Testis (tissue), 2 donors: Measurements from ENCODE around the gene CDK10.

Experiments
- CTCF ChIP-seq, 3 experiments: fragments of 450-650 bp in 2 of 3; fragments of 200-600 bp in 1 of 3; sonication (generic) in 1 of 3; IDR thresholded peaks; one replicate each; pipeline ENCODE4 v1.5.1; 2016 to 2019; ENCODE audit warnings: antibody characterized with exemption in 3 of 3, mild to moderate bottlenecking in 2 of 3, moderate library complexity in 1 of 3
- POLR2A ChIP-seq: fragments of 450-650 bp; IDR thresholded peaks from one replicate; pipeline ENCODE4 v1.6.1; 2017; ENCODE audit warnings: antibody characterized with exemption, mild to moderate bottlenecking, moderate library complexity

DNA sequence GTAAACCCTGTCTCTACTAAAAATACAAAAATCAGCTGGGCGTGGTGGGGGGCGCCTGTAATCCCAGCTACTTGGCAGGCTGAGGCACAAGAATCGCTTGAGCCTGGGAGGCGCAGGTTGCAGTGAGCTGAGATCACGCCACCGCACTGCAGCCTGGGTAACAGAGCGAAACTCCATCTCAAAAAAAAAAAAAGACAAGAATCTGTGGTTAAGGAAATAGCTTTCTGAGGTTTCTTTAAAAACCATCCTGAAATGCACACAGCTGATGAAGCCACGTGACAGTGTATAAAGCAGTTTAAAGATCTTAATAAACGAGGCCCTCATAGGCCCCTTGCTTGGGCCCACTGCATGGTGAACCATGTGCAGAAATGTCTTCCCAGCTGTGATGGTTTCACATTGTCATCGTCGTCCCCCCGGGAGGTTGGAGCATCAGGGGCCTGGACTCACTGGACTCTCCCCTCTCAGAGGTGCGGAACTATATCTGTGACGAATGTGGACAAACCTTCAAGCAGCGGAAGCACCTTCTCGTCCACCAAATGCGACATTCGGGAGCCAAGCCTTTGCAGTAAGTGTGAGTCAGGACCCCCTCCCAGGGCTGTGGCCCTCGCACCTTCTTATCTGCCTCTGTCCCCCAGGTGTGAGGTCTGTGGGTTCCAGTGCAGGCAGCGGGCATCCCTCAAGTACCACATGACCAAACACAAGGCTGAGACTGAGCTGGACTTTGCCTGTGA, 51.0 kb downstream of the CDK10 start:
- TF ChIP-seq CTCF (IDR thresholded peaks at IDR 0.05) = no peak
- no peak for TF ChIP-seq POLR2A
